OCI-LY3 (cell line): Measurements from ENCODE around the gene ABCF1.
A peak's percentile ranks its signal among the peaks of the same experiment; 100 is the strongest.

ENCODE experiments used
- H2AFZ ChIP-seq: fragments of 200-600, 300-600 bp; shearing (Covaris generic); 2 replicates; pipeline ENCODE4 v1.6.0; 2014; ENCODE audit warnings: antibody characterized with exemption, low read depth, low read length
- H3K27ac ChIP-seq: fragments of 200-600, 300-600 bp; sonication (generic); 2 replicates; pipeline ENCODE4 v1.5.1; 2014; ENCODE audit warnings: mild to moderate bottlenecking, low read length, moderate library complexity, mixed read lengths
- H3K27me3 ChIP-seq: fragments of 200-600, 300-600 bp; sonication (generic); 2 replicates; pipeline ENCODE4 v1.6.1; 2014; ENCODE audit warnings: low read depth, low read length, mixed read lengths
- H3K36me3 ChIP-seq: fragments of 200-600, 300-600 bp; sonication (generic); replicated peaks from 2 replicates; pipeline ENCODE3; 2014; ENCODE audit warnings: low read depth, low read length, mixed read lengths
- H3K4me1 ChIP-seq: fragments of 300-600, 200-600 bp; sonication (generic); 2 replicates; pipeline ENCODE4 v1.6.1; 2014; ENCODE audit warnings: low read length, mixed read lengths
- H3K4me2 ChIP-seq: fragments of 200-600, 300-600 bp; sonication (generic); 2 replicates; pipeline ENCODE4 v1.6.1; 2014; ENCODE audit warnings: low read length, mixed read lengths
- H3K4me3 ChIP-seq: fragments of 300-600, 200-600 bp; sonication (generic); 2 replicates; pipeline ENCODE4 v1.5.1; 2014; ENCODE audit warnings: antibody characterized with exemption, mild to moderate bottlenecking, low read length, moderate library complexity
- H3K79me2 ChIP-seq: fragments of 300-600, 200-600 bp; shearing (Covaris generic); 2 replicates; pipeline ENCODE4 v1.6.1; 2014; ENCODE audit warnings: mild to moderate bottlenecking, low read length, mixed read lengths
- H3K9ac ChIP-seq: fragments of 300-600, 200-600 bp; shearing (Covaris generic); 2 replicates; pipeline ENCODE4 v1.6.0; 2014; ENCODE audit warnings: mild to moderate bottlenecking, low read length, moderate library complexity
- H3K9me3 ChIP-seq: fragments of 200-600, 300-600 bp; shearing (Covaris generic); 2 replicates; pipeline ENCODE4 v1.6.1; 2014; ENCODE audit warnings: low read length, mixed read lengths; ENCODE audit not compliant: insufficient read depth
- H4K20me1 ChIP-seq: fragments of 200-600, 300-600 bp; sonication (generic); 2 replicates; pipeline ENCODE4 v1.6.1; 2016; ENCODE audit warnings: low read length, mixed read lengths; ENCODE audit not compliant: insufficient read depth
- CTCF ChIP-seq: fragments of 200-600, 300-600 bp; sonication (generic); IDR thresholded peaks from 2 replicates; pipeline ENCODE4 v1.5.1; 2014; ENCODE audit warnings: antibody characterized with exemption, low read length, low read depth
- EZH2phosphoT487 ChIP-seq: fragments of 200-600 bp; shearing (Covaris generic); IDR thresholded peaks from 2 replicates; pipeline ENCODE4 v1.6.1; 2018; ENCODE audit warnings: antibody characterized with exemption, mixed run types, low read depth

The ABCF1 gene

GRCh38 chr6:30533460-30534294 lies 37.6 kb upstream of the ABCF1 start:
- H3K4me2 ChIP-seq: peak overlapping the region; percentile 82
- H3K4me1 ChIP-seq: peaks cover 28% of the 10 kb centered on the region
- H3K27ac ChIP-seq: no peak overlapping the region
- no peaks in the 10 kb centered on the region for H3K27me3 ChIP-seq
- H3K4me3 ChIP-seq: peak overlapping the region; percentile 67
- no peaks in the 10 kb centered on the region for H3K79me2 ChIP-seq
- no peaks in the 10 kb centered on the region for H4K20me1 ChIP-seq
- H3K9me3 ChIP-seq: no peaks in the 10 kb centered on the region
- H3K36me3 ChIP-seq: no peaks in the 10 kb centered on the region
- TF ChIP-seq EZH2phosphoT487 (no peak), CTCF (no peak)
- H3K9ac ChIP-seq: peak overlapping the region; percentile 35
- peak overlapping the region; percentile 92 for H2AFZ ChIP-seq

GRCh38 chr6:30537931-30538330 lies 33.3 kb upstream of the ABCF1 start:
- no peaks in the 10 kb centered on the region for H4K20me1 ChIP-seq
- TF ChIP-seq EZH2phosphoT487: no peak
- no peak for TF ChIP-seq CTCF
- H2AFZ ChIP-seq: no peak overlapping the region
- peaks cover 19% of the 10 kb centered on the region for H3K4me1 ChIP-seq
- H3K4me3 ChIP-seq: no peak overlapping the region
- H3K36me3 ChIP-seq: no peaks in the 10 kb centered on the region
- H3K9ac ChIP-seq: no peak overlapping the region
- peak overlapping the region; percentile 12; the same call in 1 of the 2 replicates for H3K4me2 ChIP-seq
- H3K79me2 ChIP-seq: no peaks in the 10 kb centered on the region
- no peak overlapping the region for H3K27ac ChIP-seq
- H3K27me3 ChIP-seq: no peaks in the 10 kb centered on the region
- H3K9me3 ChIP-seq: no peaks in the 10 kb centered on the region

GRCh38 chr6:30541515-30542403 lies 29.5 kb upstream of the ABCF1 start:
- TF ChIP-seq EZH2phosphoT487 (no peak), CTCF (peak; percentile 84)

GRCh38 chr6:30542404-30542725 lies 28.9 kb upstream of the ABCF1 start:
- no peak overlapping the region for H3K27ac ChIP-seq
- no peaks in the 10 kb centered on the region for H4K20me1 ChIP-seq
- 0 out of 2 replicates have a peak overlapping the region, but pooled peaks have one; percentile 76 for H3K4me2 ChIP-seq
- no peaks in the 10 kb centered on the region for H3K36me3 ChIP-seq
- H3K4me1 ChIP-seq: peaks cover 17% of the 10 kb centered on the region; the same call in 1 of the 2 replicates
- no peak overlapping the region for H3K4me3 ChIP-seq
- H2AFZ ChIP-seq: no peak overlapping the region
- no peak overlapping the region for H3K9ac ChIP-seq
- H3K27me3 ChIP-seq: no peaks in the 10 kb centered on the region
- TF ChIP-seq EZH2phosphoT487: no peak
- H3K79me2 ChIP-seq: no peaks in the 10 kb centered on the region
- H3K9me3 ChIP-seq: no peaks in the 10 kb centered on the region

More at GRCh38 chr6:30541515-30542403, 29.5 kb upstream of the ABCF1 start:
- Histone ChIP-seq H3K27ac (no peak overlapping the region), H3K4me3 (peak overlapping the region; percentile 74), H3K79me2 (no peaks in the 10 kb centered on the region), H3K36me3 (no peaks in the 10 kb centered on the region), H3K9me3 (no peaks in the 10 kb centered on the region), H3K9ac (no peak overlapping the region), H3K4me2 (peak overlapping the region; percentile 76), H4K20me1 (no peaks in the 10 kb centered on the region), H3K27me3 (no peaks in the 10 kb centered on the region), H2AFZ (no peak overlapping the region), H3K4me1 (peaks cover 17% of the 10 kb centered on the region; the same call in 1 of the 2 replicates)
